ENCODE measurements around the gene PARVB. TPM values are rescaled to one million over a fixed set of nuclear protein-coding genes. Genes with fewer than 3 reads are reported as not detected.

Gene PARVB
- total and polyA plus RNA-seq, 4 donors = 7.9 to 34.6 (median 20.2) TPM

GRCh38 chr22:44033694-44034093, 9.6 kb downstream of the PARVB start:
- Histone ChIP-seq H3K4me3 (ENCODE audit: low read length in 2 of 2) (no peak overlapping the region), H3K27me3 (ENCODE audit: control insufficient read depth in 1 of 2, insufficient read depth in 2 of 2, low read length in 1 of 2) (no peaks in the 10 kb centered on the region), H3K27ac (ENCODE audit: low read depth in 1 of 2, low read length in 2 of 2) (no peak overlapping the region), H3K36me3 (ENCODE audit: control insufficient read depth in 1 of 2, insufficient read depth in 2 of 2, low read length in 1 of 2) (no peaks in the 10 kb centered on the region), H3K9me3 (ENCODE audit: control insufficient read depth, low read length) (peaks cover 1% of the 10 kb centered on the region), H3K4me1 (ENCODE audit: control insufficient read depth in 1 of 2, insufficient read depth in 2 of 2, low read length in 2 of 2) (no peaks in the 10 kb centered on the region)
- ATAC-seq (ENCODE audit: low FRiP score) (no peak), DNase-seq (peak in 1 of 2 donors; percentile 37)
- intact Hi-C loops (cut with DNase I) = no loop called here
- WGBS, 2 donors = 63 to 66% methylated on average over 8 of the region's 8 CpGs

- intact Hi-C loops (cut with DNase I) = no loop called here
- no peaks in the 10 kb centered on the region for H3K36me3 ChIP-seq (ENCODE audit: control insufficient read depth in 1 of 2, insufficient read depth in 2 of 2, low read length in 1 of 2)
- H3K27me3 ChIP-seq (ENCODE audit: control insufficient read depth in 1 of 2, insufficient read depth in 2 of 2, low read length in 1 of 2) = no peaks in the 10 kb centered on the region
- no peak overlapping the region for H3K4me3 ChIP-seq (ENCODE audit: low read length in 2 of 2)
- 74% methylated on average over 9 of the region's 9 CpGs for whole genome bisulfite sequencing, 2 donors
- no peaks in the 10 kb centered on the region for H3K9me3 ChIP-seq (ENCODE audit: control insufficient read depth, low read length)
- DNase-seq (no peak), ATAC-seq (ENCODE audit: low FRiP score) (peak; percentile 78)
- H3K27ac ChIP-seq (ENCODE audit: low read depth in 1 of 2, low read length in 2 of 2) = no peak overlapping the region
- no peaks in the 10 kb centered on the region for H3K4me1 ChIP-seq (ENCODE audit: control insufficient read depth in 1 of 2, insufficient read depth in 2 of 2, low read length in 2 of 2)
These were observed 13.6 kb downstream of the PARVB start for GRCh38 chr22:44037519-44038375.

- Histone ChIP-seq H3K36me3 (ENCODE audit: control insufficient read depth in 1 of 2, insufficient read depth in 2 of 2, low read length in 1 of 2) (no peaks in the 10 kb centered on the region), H3K27ac (ENCODE audit: low read depth in 1 of 2, low read length in 2 of 2) (no peak overlapping the region), H3K9me3 (ENCODE audit: control insufficient read depth, low read length) (no peaks in the 10 kb centered on the region), H3K4me3 (ENCODE audit: low read length in 2 of 2) (no peak overlapping the region), H3K27me3 (ENCODE audit: control insufficient read depth in 1 of 2, insufficient read depth in 2 of 2, low read length in 1 of 2) (no peaks in the 10 kb centered on the region), H3K4me1 (ENCODE audit: control insufficient read depth in 1 of 2, insufficient read depth in 2 of 2, low read length in 2 of 2) (no peaks in the 10 kb centered on the region)
- WGBS, 2 donors = 92 to 94% methylated on average over 8 of the region's 8 CpGs
- intact Hi-C loops (cut with DNase I) = no loop called here
- DNase-seq (no peak), ATAC-seq (ENCODE audit: low FRiP score) (no peak)
These were observed 15.6 kb downstream of the PARVB start for GRCh38 chr22:44039566-44040171.

- H3K4me1 ChIP-seq (ENCODE audit: control insufficient read depth in 1 of 2, insufficient read depth in 2 of 2, low read length in 2 of 2) = no peaks in the 10 kb centered on the region
- ATAC-seq (ENCODE audit: low FRiP score) (no peak), DNase-seq (no peak)
- no peaks in the 10 kb centered on the region for H3K9me3 ChIP-seq (ENCODE audit: control insufficient read depth, low read length)
- H3K4me3 ChIP-seq (ENCODE audit: low read length in 2 of 2) = no peak overlapping the region
- no peak overlapping the region for H3K27ac ChIP-seq (ENCODE audit: low read depth in 1 of 2, low read length in 2 of 2)
- no peaks in the 10 kb centered on the region for H3K36me3 ChIP-seq (ENCODE audit: control insufficient read depth in 1 of 2, insufficient read depth in 2 of 2, low read length in 1 of 2)
- no peaks in the 10 kb centered on the region for H3K27me3 ChIP-seq (ENCODE audit: control insufficient read depth in 1 of 2, insufficient read depth in 2 of 2, low read length in 1 of 2)
- intact Hi-C loops (cut with DNase I) = no loop called here
- 82 to 85% methylated on average over 20 of the region's 20 CpGs for WGBS, 2 donors
These were observed 18.4 kb downstream of the PARVB start for GRCh38 chr22:44042249-44043218.

- no peak for ATAC-seq (ENCODE audit: low FRiP score)
- no peak overlapping the region for H3K4me3 ChIP-seq (ENCODE audit: low read length in 2 of 2)
- no peaks in the 10 kb centered on the region for H3K27me3 ChIP-seq (ENCODE audit: control insufficient read depth in 1 of 2, insufficient read depth in 2 of 2, low read length in 1 of 2)
- 94 to 97% methylated on average over 1 of the region's 1 CpG for WGBS, 2 donors
- H3K27ac ChIP-seq (ENCODE audit: low read depth in 1 of 2, low read length in 2 of 2) = no peak overlapping the region
- intact Hi-C loops (cut with DNase I) = no loop called here
- H3K36me3 ChIP-seq (ENCODE audit: control insufficient read depth in 1 of 2, insufficient read depth in 2 of 2, low read length in 1 of 2) = no peaks in the 10 kb centered on the region
- DNase-seq = no peak
- H3K4me1 ChIP-seq (ENCODE audit: control insufficient read depth in 1 of 2, insufficient read depth in 2 of 2, low read length in 2 of 2) = no peaks in the 10 kb centered on the region
- H3K9me3 ChIP-seq (ENCODE audit: control insufficient read depth, low read length) = no peaks in the 10 kb centered on the region
These were observed 21.0 kb downstream of the PARVB start for GRCh38 chr22:44045145-44045544.

GRCh38 chr22:44046485-44047141, 22.5 kb downstream of the PARVB start:
- DNase-seq (no peak), ATAC-seq (ENCODE audit: low FRiP score) (no peak)
- no peaks in the 10 kb centered on the region for H3K4me1 ChIP-seq (ENCODE audit: control insufficient read depth in 1 of 2, insufficient read depth in 2 of 2, low read length in 2 of 2)

GRCh38 chr22:44047891-44048301, 23.8 kb downstream of the PARVB start:
- intact Hi-C loops (cut with DNase I) = no loop called here
- no peak overlapping the region for H3K4me3 ChIP-seq (ENCODE audit: low read length in 2 of 2)
- H3K27ac ChIP-seq (ENCODE audit: low read depth in 1 of 2, low read length in 2 of 2) = no peak overlapping the region
- H3K9me3 ChIP-seq (ENCODE audit: control insufficient read depth, low read length) = no peaks in the 10 kb centered on the region
- no peaks in the 10 kb centered on the region for H3K27me3 ChIP-seq (ENCODE audit: control insufficient read depth in 1 of 2, insufficient read depth in 2 of 2, low read length in 1 of 2)
- no peaks in the 10 kb centered on the region for H3K36me3 ChIP-seq (ENCODE audit: control insufficient read depth in 1 of 2, insufficient read depth in 2 of 2, low read length in 1 of 2)
- WGBS, 2 donors = 90 to 93% methylated on average over 9 of the region's 9 CpGs
- no peaks in the 10 kb centered on the region for H3K4me1 ChIP-seq (ENCODE audit: control insufficient read depth in 1 of 2, insufficient read depth in 2 of 2, low read length in 2 of 2)
- ATAC-seq (ENCODE audit: low FRiP score) (no peak), DNase-seq (no peak)

More at GRCh38 chr22:44046485-44047141, 22.5 kb downstream of the PARVB start:
- no peaks in the 10 kb centered on the region for H3K27me3 ChIP-seq (ENCODE audit: control insufficient read depth in 1 of 2, insufficient read depth in 2 of 2, low read length in 1 of 2)
- no peaks in the 10 kb centered on the region for H3K9me3 ChIP-seq (ENCODE audit: control insufficient read depth, low read length)
- intact Hi-C loops (cut with DNase I) = no loop called here
- H3K27ac ChIP-seq (ENCODE audit: low read depth in 1 of 2, low read length in 2 of 2) = no peak overlapping the region
- no peaks in the 10 kb centered on the region for H3K36me3 ChIP-seq (ENCODE audit: control insufficient read depth in 1 of 2, insufficient read depth in 2 of 2, low read length in 1 of 2)
- WGBS, 2 donors = 81 to 90% methylated on average over 14 of the region's 14 CpGs
- H3K4me3 ChIP-seq (ENCODE audit: low read length in 2 of 2) = no peak overlapping the region
